Ecto neural progenitor cell (in vitro differentiated cells): ENCODE data around the gene TCF7L1.
"Not testable (repeated sequence)": the region's sequence is repeated elsewhere in the genome, so short reads cannot be mapped to it uniquely, and the experiment has no call there.

Experiments
- DNase-seq: peaks from one replicate; pipeline ENCODE4 v3.0.0-alpha.2; 2018; ENCODE audit warnings: low spot score

TCF7L1 gene

DNA sequence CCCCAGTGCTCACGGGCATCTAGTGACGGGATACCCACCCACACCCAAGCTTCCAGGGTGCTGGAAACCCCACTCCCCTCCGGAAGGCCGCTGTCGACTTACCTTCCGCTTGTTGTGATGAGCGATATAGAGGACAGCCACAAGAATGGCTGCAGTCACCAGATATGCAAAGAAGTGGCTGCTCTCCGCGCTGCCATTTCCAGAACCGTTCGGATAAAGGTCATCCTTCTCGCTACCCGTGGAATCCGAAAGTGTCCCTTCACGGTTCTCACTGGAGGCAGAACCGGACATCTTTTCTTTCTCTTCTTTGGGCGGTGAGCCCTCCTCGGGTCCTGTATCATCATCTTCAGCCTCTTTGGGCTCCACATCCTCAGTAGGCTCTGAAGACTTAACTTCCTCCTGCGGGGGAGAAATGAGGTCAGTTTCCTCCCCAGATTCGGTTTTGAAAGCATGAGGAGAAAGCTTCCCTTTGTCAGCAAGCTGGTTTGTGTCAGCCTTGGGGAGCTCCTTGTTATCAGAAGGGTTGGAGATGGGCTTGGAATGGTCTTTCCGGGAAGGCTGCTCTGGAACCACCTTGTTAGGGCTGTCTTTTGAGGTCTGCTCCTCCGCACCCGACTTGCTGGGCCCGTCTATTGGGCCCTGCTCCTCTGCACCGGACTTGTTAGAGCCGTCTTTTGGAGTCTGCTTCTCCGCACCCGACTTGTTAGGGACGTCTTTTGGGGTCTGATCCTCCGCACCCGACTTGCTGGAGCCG, 193.4 kb downstream of the TCF7L1 start:
- no peak for DNase-seq

DNA sequence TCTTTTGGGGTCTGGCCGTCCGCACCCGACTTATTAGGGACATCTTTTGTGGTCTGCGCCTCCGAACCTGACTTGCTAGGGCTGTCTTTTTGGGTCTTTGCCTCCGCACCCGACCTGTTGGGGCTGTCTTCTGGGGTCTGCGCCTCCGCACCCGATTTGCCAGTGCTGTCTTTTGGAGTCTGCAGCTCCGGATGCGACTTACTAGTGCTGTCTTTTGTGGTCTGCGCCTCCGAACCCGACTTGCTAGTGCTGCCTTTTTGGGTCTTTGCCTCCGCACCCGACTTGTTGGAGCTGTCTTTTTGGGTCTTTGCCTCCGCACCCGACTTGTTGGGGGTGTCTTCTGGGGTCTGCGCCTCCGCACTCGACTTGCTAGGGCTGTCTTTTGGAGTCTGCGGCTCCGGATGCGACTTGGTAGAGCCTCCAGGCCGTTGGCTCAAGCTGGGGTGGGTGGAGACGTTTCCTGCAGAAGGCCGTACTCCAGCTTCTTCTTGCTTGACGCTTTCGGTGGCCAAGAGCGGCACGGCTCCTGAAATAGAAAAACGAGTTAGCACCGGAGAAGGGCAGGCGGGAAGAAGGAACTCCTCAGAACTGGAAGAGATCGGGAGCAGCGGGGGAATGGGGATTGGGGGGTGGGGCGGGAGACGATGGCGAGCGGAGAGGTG, 194.1 kb downstream of the TCF7L1 start:
- DNase-seq = peak; percentile 55

DNA sequence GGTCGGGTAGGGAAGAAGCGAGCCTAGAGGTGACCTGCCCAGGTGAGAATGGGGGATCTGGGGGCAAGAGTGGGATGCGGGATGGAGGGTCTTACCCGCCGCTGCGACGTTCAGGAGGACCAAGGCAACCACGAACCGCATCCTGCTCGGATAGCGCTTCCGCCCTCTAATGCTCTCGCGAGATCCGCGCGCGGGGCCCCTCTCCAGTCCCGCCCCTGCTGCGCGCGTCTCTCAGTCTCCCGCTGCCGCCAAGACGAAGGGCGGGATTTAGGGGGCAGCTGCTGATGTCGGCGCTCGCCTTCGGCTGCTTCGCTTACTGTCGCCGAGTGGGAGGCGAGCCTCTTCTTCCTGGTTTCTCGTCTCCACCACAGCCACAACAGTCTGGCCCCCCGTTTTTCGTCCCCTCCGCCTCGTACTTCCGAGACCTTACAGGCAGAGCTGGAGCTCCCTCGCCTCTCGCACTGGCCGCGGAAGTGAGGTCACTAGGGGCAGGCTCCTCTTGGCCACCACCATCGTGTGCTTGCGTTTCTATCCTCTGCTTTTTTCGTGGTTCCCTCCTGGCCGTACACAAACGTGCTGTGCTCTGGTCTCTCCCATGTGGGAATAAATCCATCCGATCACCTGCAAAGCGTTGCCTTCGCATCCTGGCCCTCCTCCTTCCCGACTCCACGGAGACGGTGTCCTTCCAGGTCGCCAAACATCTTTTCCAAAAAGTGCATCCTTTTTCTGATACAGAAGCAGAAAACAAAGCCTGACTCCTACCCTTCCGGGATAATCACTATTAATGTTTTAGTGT, 194.8 kb downstream of the TCF7L1 start, which contains the start of gene TGOLN2:
TSS of gene TGOLN2 (minus strand) at position 168 of the 796 bp plus-strand sequence. CDS start at position 141, 27 bp downstream.
- DNase-seq = peak; percentile 91

- no peak for DNase-seq
Measured at GRCh38 chr2:85329181-85329651, 196.0 kb downstream of the TCF7L1 start.

GRCh38 chr2:85329701-85330100, 196.5 kb downstream of the TCF7L1 start:
- not testable (repeated sequence) for DNase-seq

DNA sequence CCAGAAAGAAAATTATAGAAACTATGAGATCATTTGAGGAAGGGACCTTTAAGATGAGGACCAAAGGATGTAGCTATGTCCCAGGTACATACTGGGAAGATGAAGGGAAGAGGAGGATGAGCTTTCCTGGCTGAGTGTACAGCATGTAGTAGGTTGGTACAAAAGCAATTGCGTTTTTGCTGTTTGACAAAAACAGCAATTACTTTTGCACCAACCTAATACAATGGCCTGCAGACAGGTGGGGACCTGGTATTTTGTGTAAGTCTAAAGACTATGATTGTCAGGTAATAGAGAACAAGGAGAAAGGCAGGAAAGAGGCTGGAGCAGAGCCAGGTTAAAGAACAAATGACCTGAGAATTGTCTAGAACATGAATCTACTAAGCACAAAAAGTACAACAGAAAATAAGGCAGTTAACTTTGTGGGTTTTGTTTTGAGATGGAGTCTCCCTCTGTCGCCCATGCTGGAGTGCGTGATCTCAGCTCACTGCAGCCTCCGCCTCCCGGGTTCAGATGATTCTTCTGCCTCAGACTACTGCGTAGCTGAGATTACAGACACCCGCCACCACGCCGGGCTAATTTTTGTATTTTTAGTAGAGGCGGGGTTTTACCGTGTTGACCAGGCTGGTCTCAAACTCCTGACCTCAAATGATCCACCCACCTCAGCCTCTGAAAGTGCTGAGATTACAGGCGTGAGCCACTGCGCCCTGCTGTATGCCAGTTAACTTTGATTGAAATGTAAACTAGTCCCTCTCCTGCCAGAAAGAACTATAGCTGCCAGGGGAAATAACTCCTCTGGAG, 197.8 kb downstream of the TCF7L1 start:
- DNase-seq = no peak

DNA sequence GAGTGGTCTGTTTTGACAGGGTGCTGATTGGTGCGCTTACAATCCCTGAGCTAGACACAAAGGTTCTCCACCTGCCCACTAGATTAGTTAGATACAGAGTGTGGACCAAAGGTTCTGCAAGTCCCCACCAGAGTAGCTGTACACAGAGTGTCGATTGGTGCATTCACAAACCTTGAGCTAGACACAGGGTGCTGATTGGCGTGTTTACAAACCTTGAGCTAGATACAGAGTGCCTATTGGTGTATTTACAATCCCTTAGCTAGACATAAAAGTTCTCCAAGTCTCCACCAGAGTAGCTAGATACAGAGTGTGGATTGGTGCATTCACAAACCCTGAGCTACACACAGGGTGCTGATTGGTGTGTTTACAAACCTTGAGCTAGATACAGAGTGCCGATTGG, 200.7 kb downstream of the TCF7L1 start:
- not testable (repeated sequence) for DNase-seq

DNA sequence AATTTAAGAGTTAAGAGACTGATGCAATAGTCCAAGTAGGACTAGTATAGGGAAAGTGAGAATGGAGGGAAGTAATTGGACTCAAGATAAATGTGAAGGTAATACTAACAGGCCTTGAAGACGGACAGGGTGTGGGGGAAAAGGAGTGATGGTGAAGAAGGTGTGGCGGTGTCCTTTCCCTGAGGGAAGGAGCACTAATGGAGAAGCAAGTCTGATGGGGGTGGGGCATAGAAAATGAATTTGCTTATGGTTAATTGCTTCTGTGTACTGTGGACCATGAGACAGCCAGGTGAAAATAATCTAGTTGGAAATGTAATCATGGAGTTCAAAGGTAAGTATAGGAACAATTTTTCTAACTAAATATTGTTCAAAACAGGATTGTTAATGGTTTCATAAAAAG, 201.7 kb downstream of the TCF7L1 start:
- DNase-seq = no peak

DNA sequence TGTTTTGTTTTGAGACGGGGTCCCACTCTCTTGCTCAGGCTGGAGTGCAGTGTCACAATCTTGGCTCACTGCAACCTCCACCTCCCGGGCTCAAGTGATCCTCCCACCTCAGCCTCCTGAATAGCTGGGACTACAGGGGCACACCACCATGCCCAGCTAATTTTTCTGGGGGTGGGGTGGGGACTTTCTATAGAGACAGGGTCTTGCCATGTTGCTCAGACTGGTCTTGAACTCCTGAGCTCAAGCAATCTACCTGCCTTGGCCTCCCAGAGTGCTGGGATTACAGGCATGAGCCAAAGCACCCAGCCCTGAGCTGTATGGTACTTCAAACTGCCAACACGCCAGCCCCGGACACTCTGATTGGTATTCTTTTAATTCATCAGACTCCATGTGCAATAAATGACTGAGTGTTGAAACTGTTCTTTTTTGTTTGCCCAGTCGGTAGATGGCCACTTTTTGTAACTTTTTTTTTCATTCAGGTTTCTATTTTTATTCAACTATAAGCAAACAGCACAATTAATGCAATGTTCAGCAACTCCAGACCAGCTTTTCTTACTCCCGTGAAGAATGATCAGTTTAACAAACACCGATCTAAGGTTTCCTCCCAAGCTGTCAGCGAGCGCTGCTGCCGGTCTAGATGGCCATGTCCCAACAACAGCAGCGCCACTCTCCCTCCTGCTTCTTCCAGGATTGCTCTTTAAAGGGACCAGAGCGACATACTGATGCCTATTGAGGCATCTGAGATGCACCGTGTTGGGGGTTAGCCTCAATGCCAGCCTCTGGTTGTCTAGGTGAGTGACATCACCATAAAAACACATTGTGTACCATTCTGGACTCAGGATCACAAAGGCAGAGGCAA, 207.1 kb downstream of the TCF7L1 start:
- DNase-seq = no peak

DNA sequence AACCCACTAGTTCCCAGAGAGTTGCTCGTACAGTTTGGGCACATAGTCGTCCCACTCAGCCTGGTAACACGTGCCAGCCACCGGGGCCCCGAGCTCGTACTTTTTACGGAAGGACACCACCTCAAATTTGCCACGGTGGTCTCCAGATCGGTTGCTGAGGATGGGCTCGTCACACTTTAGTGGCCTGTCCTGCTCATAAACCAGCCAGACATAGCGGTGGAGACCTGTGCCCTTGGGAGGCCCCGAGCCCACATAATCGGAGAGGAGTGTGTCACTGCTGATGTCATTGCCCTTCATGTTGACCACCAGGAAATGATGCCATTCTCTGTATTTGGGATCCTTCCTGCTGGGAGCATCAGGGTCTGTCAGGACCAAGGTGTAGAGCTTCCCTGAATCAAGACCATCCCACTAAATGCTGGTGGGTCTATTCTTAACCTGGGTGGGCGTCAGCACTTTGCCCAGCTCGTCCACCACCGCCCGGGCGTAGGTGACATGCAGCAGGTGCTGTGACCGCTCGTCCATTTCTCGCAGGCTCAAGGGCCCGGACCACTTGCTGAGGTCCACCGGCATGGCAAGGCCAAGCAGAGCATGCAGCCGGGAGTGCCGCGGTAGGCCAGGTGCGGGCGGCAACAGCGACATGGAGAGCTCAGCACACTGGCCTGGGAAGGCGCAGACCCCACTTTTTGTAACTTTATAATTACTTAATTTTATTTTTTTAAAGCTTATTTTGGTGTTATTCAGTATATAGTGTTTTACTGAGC, 208.3 kb downstream of the TCF7L1 start:
- no peak for DNase-seq

DNA sequence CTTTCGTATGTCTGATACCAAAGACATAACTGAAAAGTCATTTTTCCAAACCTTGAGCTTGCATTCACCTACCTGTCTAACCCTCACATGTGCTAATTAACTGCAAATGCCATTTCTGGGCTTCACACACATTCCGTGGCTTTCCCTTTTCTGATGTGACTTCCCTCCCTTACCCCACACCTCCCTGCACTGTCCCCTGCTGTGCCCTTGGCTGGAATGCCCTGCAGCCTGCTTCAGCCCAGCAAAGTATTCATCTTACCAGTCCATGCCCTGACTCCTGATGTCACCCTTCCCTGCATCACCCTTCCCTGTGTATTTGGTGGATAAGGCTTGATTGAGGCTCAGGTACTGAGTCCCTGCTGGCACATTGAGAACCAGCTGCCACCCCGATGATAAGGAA, 209.0 kb downstream of the TCF7L1 start:
- no peak for DNase-seq

DNA sequence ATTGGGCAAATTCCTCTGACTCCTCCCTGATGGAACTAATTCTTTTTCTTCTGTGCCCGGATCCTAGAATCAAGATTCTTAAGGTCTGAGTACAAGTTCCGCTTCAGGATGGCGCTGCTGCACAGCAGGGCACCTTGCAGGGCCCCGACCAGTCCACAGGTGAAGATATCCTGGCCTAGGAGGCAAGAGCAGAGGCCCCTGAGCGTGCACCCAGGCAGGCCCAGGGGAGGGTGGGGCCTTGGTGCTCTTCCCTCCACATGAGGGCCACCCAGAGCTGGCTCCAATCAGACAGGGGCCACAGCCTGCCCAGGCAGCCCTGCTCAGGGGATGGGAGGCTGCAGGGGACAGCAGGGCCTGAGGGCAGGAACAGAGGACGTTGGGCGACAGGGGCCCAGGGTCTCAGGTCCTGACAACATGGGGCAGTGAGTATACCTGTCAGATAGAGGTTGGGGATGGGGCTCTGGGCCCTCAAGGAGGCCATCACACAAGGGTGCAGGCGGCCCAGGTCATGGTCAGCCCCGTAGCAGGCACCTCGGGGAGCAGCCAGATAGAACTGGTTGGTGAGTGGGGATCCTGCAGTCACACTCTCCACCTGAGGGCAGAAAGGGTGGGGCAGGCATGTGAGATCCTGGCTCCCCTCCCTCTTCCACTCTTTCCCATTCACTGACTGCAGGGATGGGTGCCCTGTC, 210.2 kb downstream of the TCF7L1 start:
- DNase-seq = not testable (repeated sequence)

- DNase-seq = no peak
Measured at GRCh38 chr2:85344356-85344954, 211.3 kb downstream of the TCF7L1 start.

DNA sequence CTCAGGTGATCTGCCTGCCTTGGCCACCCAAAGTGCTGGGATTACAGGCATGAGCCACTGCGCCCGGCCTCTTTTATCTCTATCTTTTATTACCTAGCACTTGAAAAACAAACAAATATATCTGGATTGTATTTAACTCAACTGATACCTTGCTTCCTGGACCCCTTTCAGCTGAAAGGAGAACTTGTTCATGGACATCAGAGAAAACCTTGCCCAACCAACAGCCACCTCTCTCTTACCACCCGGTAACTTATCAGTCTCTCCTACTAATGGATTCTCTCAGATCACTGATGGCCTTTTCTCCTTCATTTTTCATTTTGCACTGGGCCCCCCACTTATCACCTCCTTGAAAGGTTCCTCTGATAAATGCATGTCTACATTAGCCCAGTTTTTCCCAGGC, 214.4 kb downstream of the TCF7L1 start:
- DNase-seq = no peak

DNA sequence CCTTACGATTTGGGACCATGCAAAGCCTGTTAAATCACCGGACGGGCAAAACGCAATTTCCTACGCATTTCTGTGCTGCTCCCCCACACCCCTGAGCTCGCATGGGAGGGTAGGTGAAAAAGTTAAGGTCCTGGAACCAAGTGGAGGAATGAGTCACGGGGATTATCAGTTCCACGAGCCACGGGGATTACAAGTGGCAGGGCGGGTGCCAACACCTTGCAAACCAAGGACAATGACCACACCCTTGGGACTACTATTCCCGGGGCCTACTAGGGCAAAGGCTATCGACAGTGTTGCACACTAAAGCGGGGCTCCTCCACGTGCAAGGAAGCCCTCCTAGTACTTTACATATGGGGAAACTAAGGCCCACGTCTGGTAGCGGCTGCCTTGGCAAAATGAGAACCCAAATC, 220.7 kb downstream of the TCF7L1 start:
- no peak for DNase-seq

DNA sequence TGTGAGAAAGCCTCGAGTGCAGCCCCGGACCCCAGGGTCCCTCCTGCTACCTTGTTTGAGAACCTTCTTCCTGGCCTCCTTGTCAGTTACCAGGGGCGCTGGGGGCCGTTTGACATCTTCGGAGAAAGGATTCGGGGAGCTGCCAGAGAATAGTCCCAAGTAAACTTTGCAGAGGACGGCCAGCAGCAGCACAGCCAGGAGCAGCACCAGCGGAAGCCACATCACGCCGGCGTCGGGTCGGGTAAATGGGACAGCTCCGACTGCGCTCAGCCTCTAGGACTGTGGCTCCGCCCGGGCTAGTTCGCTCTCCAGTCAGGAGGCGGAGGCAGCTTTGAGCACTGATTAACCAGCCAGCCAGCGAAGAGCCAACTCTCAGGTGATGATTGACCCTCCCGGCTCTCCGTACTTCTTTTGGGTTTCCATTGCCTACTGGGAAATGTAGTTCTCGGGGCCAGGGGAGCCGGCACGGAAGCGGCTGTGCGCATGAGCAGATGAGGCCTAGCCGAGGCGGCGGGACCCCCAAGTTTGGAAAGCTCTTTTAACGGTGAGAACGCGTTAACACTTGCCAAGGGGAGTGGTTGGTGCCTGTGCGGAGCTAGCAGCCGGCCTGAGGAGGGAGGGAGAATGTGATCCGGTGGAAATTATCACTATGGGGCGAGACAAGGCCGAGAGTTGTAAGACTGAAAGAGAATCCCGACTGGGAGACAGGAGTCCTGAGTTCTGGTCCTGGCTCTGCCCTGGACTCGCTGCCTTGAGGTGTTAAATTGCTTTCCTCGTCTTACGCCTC, 221.3 kb downstream of the TCF7L1 start, which contains the start of the genes ELMOD3 and RETSAT:
TSS of gene ELMOD3 (plus strand) at position 484 of the 787 bp plus-strand sequence. CDS start 2,430 bp downstream, outside the sequence.
TSS of gene RETSAT (minus strand) at position 243 of the 787 bp plus-strand sequence. CDS start at position 222, 21 bp downstream.
- peak; percentile 97 for DNase-seq

DNA sequence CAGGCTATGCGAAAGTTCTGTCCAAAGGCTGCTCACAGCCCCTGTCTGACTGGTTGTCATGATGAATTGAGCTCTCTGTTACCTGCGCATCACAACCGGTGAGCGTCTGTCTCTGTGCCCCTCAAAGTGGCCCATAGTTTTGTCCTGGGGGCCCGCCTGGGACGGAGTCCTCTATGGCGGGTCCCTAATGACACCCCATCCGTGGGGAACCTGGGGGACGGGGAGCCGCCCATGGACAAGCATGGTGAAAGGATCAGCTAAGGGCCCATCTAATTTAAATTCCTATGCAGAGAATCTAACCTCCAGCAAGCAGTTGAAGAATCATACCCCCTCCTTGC, 221.8 kb downstream of the TCF7L1 start:
- DNase-seq = no peak

DNA sequence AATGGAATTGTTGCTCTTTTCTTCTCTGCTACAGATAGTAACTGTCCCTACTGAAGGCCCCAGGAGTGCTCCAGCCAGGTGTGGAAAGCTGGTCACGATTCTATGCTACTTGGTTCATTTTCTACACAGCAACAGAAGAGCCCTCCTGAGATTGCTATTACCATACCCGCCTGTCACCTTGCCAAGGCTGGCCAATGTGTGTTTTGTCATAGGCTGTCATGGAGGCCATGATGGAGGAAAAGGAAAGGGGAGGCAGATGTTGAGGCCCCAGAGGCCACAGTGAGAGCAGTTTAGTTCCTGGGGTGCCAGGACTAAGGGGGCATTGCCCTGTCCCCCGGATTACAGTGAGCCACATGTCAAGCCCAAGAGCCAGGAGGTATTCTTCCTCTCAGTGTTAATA, 222.3 kb downstream of the TCF7L1 start:
- no peak for DNase-seq
